Liver (tissue), 3 donors: Measurements from ENCODE around the gene U2AF2.

Experiments used
- FOXA2 ChIP-seq: IDR thresholded peaks from 2 replicates; pipeline ENCODE4 v1.6.1; 2016; ENCODE audit warnings: antibody characterized with exemption
- GABPA ChIP-seq, 2 donors: IDR thresholded peaks in 1 of 2; conservative IDR thresholded peaks in 1 of 2; 2 replicates each; pipeline ENCODE4 v1.6.1; 2016; ENCODE audit warnings: antibody characterized with exemption in 2 of 2, mild to moderate bottlenecking in 1 of 2, moderate library complexity in 1 of 2
- HNF4A ChIP-seq, 2 donors: conservative IDR thresholded peaks; 2 replicates each; pipeline ENCODE4 v1.6.1; 2016; ENCODE audit warnings: antibody characterized with exemption in 2 of 2, mild to moderate bottlenecking in 2 of 2
- JUND ChIP-seq, 2 donors: IDR thresholded peaks; 2 replicates each; pipeline ENCODE4 v1.6.1; 2016; ENCODE audit warnings: antibody characterized with exemption in 2 of 2
- MAX ChIP-seq: IDR thresholded peaks from 2 replicates; pipeline ENCODE4 v1.6.1; 2016; ENCODE audit warnings: antibody characterized with exemption
- RAD21 ChIP-seq, 2 donors: IDR thresholded peaks; 2 replicates each; pipeline ENCODE4 v1.6.1; 2016; ENCODE audit warnings: antibody characterized with exemption in 2 of 2, mild to moderate bottlenecking in 2 of 2
- SP1 ChIP-seq: IDR thresholded peaks from 2 replicates; pipeline ENCODE4 v1.6.1; 2018; ENCODE audit warnings: antibody characterized with exemption, mild to moderate bottlenecking
- TAF1 ChIP-seq: conservative IDR thresholded peaks from 2 replicates; pipeline ENCODE4 v1.6.1; 2016; ENCODE audit warnings: antibody characterized with exemption, mild to moderate bottlenecking
- YY1 ChIP-seq: IDR thresholded peaks from 2 replicates; pipeline ENCODE4 v1.6.1; 2016; ENCODE audit warnings: antibody characterized with exemption, mild to moderate bottlenecking
- ZBTB33 ChIP-seq: IDR thresholded peaks from 2 replicates; pipeline ENCODE4 v1.6.1; 2016; ENCODE audit warnings: antibody characterized with exemption
- TF ChIP-seq, protein P1 (sequence below): fragments of 150-350 bp; IDR thresholded peaks from 2 replicates; pipeline ENCODE4 v1.5.1; 2017; ENCODE audit warnings: improper control_type of control experiment, low read depth, low read length; ENCODE audit not compliant: missing input control
- TF ChIP-seq, protein P2 (sequence below): IDR thresholded peaks from 2 replicates; pipeline ENCODE4 v1.6.1; 2016; ENCODE audit warnings: antibody characterized with exemption, mild to moderate bottlenecking
- donor health status: healthy.
- donor health status: healthy.

DNA sequence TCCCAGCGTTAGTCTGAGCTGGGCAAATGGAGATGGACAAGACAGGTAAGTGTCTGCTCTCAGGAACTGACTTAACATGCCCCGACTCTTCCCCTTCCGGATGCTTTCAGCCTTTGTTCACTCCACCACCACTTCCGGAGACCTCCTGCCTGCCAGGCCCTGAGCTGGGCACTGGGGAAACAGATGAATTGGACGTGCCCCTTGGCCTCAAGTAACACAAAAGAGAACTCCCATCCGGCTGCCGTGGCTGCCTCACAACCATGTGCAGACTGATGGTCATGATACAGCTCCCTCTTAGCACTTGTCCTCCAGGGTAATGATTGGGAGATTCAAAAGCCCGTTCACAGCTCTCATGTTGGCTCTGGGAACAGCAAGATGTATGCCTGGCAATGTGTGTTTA, 37.4 kb upstream of the U2AF2 start:
- TF ChIP-seq, protein P1, sequence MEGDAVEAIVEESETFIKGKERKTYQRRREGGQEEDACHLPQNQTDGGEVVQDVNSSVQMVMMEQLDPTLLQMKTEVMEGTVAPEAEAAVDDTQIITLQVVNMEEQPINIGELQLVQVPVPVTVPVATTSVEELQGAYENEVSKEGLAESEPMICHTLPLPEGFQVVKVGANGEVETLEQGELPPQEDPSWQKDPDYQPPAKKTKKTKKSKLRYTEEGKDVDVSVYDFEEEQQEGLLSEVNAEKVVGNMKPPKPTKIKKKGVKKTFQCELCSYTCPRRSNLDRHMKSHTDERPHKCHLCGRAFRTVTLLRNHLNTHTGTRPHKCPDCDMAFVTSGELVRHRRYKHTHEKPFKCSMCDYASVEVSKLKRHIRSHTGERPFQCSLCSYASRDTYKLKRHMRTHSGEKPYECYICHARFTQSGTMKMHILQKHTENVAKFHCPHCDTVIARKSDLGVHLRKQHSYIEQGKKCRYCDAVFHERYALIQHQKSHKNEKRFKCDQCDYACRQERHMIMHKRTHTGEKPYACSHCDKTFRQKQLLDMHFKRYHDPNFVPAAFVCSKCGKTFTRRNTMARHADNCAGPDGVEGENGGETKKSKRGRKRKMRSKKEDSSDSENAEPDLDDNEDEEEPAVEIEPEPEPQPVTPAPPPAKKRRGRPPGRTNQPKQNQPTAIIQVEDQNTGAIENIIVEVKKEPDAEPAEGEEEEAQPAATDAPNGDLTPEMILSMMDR, result no peak
- TF ChIP-seq HNF4A (conservative IDR thresholded peaks at IDR 0.05) (no peak), ZBTB33 (no peak), JUND (IDR thresholded peaks at IDR 0.05) (no peak), TAF1 (no peak), SP1 (no peak), RAD21 (IDR thresholded peaks at IDR 0.05) (no peak), MAX (no peak), YY1 (no peak), GABPA (IDR thresholded peaks at IDR 0.05 in 1 of 2, conservative IDR thresholded peaks at IDR 0.05 in 1 of 2) (no peak), FOXA2 (no peak)
- TF ChIP-seq, protein P2, sequence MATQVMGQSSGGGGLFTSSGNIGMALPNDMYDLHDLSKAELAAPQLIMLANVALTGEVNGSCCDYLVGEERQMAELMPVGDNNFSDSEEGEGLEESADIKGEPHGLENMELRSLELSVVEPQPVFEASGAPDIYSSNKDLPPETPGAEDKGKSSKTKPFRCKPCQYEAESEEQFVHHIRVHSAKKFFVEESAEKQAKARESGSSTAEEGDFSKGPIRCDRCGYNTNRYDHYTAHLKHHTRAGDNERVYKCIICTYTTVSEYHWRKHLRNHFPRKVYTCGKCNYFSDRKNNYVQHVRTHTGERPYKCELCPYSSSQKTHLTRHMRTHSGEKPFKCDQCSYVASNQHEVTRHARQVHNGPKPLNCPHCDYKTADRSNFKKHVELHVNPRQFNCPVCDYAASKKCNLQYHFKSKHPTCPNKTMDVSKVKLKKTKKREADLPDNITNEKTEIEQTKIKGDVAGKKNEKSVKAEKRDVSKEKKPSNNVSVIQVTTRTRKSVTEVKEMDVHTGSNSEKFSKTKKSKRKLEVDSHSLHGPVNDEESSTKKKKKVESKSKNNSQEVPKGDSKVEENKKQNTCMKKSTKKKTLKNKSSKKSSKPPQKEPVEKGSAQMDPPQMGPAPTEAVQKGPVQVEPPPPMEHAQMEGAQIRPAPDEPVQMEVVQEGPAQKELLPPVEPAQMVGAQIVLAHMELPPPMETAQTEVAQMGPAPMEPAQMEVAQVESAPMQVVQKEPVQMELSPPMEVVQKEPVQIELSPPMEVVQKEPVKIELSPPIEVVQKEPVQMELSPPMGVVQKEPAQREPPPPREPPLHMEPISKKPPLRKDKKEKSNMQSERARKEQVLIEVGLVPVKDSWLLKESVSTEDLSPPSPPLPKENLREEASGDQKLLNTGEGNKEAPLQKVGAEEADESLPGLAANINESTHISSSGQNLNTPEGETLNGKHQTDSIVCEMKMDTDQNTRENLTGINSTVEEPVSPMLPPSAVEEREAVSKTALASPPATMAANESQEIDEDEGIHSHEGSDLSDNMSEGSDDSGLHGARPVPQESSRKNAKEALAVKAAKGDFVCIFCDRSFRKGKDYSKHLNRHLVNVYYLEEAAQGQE, result no peak
